ENCODE data around the gene MRPL37. TPM values are rescaled to one million over a fixed set of nuclear protein-coding genes. Genes with fewer than 3 reads are reported as not detected.

MRPL37 gene
- total and polyA plus RNA-seq, 2 of the 4 experiments (the other 2 are of a cell fraction), result 42.8 to 132 TPM

- in situ Hi-C loops (cut with MboI; ENCODE audit: low sequenced_read_pairs), result loop anchor here (25.0 kb wide), 1 partner anchor 345 kb away; no protein-coding TSS in a partner anchor
- Histone ChIP-seq H3K18ac (ENCODE audit: low read depth, low read length) (no peak overlapping the region), H4K8ac (ENCODE audit: low read depth in 2 of 2, low read length in 2 of 2) (no peak overlapping the region), H3K9me3 (ENCODE audit: control insufficient read depth, insufficient read depth, low read length) (no peaks in the 10 kb centered on the region), H3K27ac (ENCODE audit: insufficient read depth, low read length) (no peak overlapping the region), H2BK15ac (ENCODE audit: low read depth, low read length) (no peak overlapping the region), H3K27me3 (ENCODE audit: control insufficient read depth, insufficient read depth, low read length) (no peaks in the 10 kb centered on the region), H3K4me3 (ENCODE audit: insufficient read depth, low read depth, low read length) (no peak overlapping the region), H3K14ac (replicated peaks; ENCODE audit: low read depth, low read length) (no peak overlapping the region), H2BK5ac (ENCODE audit: low read depth, low read length, poor library complexity, severe bottlenecking) (no peak overlapping the region), H3K9ac (ENCODE audit: low read depth, low read length) (no peak overlapping the region), H2AK5ac (ENCODE audit: low read depth, low read length) (no peak overlapping the region), H2AFZ (replicated peaks; ENCODE audit: low read length, poor library complexity) (no peak overlapping the region), H4K5ac (ENCODE audit: low read depth, low read length) (no peak overlapping the region), H3K23ac (ENCODE audit: low read depth, low read length) (no peak overlapping the region), H2BK120ac (ENCODE audit: low read depth, low read length) (no peak overlapping the region), H3K79me1 (ENCODE audit: low read depth in 1 of 2, low read length in 2 of 2) (peaks cover 30 to 34% of the 10 kb centered on the region in 2 experiments), H3K36me3 (ENCODE audit: control insufficient read depth, insufficient read depth, low read length) (peaks cover 44% of the 10 kb centered on the region), H2BK20ac (ENCODE audit: low read depth, low read length) (no peak overlapping the region), H3K56ac (ENCODE audit: extremely low read depth, insufficient read depth, low read length) (no peak overlapping the region), H4K91ac (ENCODE audit: insufficient read depth, low read depth, low read length) (no peak overlapping the region), H3K4me2 (ENCODE audit: low read depth, low read length) (no peak overlapping the region), H3K9me1 (ENCODE audit: insufficient read depth, low read length) (peaks cover 10% of the 10 kb centered on the region; the same call in 1 of the 2 replicates), H2AK9ac (replicated peaks; ENCODE audit: low read depth, low read length, poor library complexity) (no peak overlapping the region), H4K20me1 (ENCODE audit: insufficient read depth, low read length) (peaks cover 7% of the 10 kb centered on the region; the same call in 1 of the 2 replicates), H3K4me1 (ENCODE audit: control insufficient read depth, insufficient read depth, low read length) (no peaks in the 10 kb centered on the region), H3K4ac (ENCODE audit: low read depth, low read length) (no peak overlapping the region)
- CTCF ChIA-PET, result no interaction called here
- POLR2A ChIA-PET (ENCODE audit: unreplicated experiment), result no interaction called here
- TF ChIP-seq RAD21 (IDR thresholded peaks at IDR 0.05; ENCODE audit: low read length) (no peak), BHLHE40 (IDR thresholded peaks at IDR 0.05; ENCODE audit: low read depth, low read length) (no peak), CHD1 (IDR thresholded peaks at IDR 0.05; ENCODE audit: low read depth, low read length) (no peak), MAFK (IDR thresholded peaks at IDR 0.05; ENCODE audit: low read depth, low read length) (no peak), SMC3 (IDR thresholded peaks at IDR 0.05; ENCODE audit: low read depth, low read length) (no peak), POLR2A (IDR thresholded peaks at IDR 0.05; ENCODE audit: low read depth, low read length) (no peak), ELK1 (IDR thresholded peaks at IDR 0.05; ENCODE audit: borderline replicate concordance, low read depth, low read length) (no peak), RCOR1 (IDR thresholded peaks at IDR 0.05; ENCODE audit: insufficient replicate concordance, low read length) (no peak), USF2 (IDR thresholded peaks at IDR 0.05; ENCODE audit: low read depth, low read length) (no peak), NFE2L2 (IDR thresholded peaks at IDR 0.05; ENCODE audit: low read depth, low read length) (no peak)
- dilution Hi-C loops (cut with HindIII; ENCODE audit: low sequenced_read_pairs, unreplicated experiment), result no loop called here
- WGBS, 2 experiments (ENCODE audit: extremely low coverage in 2 of 2, insufficient read length in 1 of 2), result no CpG with 5 or more reads among the region's 1 CpG
- ATAC-seq (ENCODE audit: low read depth) (no peak), DNase-seq (no peak)
- intact Hi-C loops (cut with micrococcal nuclease), result no loop called here
- no TSS peak for BruUV-seq (replicated peaks)
These were observed 7.3 kb downstream of the MRPL37 start for GRCh38 chr1:54207287-54207686.

Measured in IMR-90 (cell line).